Mesendoderm (in vitro differentiated cells): ENCODE results near the gene BRF1.

ENCODE experiments used
- DNase-seq: peaks from one replicate; pipeline ENCODE4 v3.0.0; 2013
- H2AK5ac ChIP-seq: 2 replicates; pipeline ENCODE4 v1.6.1; 2013; ENCODE audit warnings: low read length, inconsistent platforms
- H2BK120ac ChIP-seq: 2 replicates; pipeline ENCODE4 v1.6.1; 2013; ENCODE audit warnings: low read depth, mild to moderate bottlenecking, low read length, moderate library complexity, mixed read lengths
- H2BK15ac ChIP-seq: replicated peaks from 2 replicates; pipeline ENCODE4 v1.6.1; 2013; ENCODE audit warnings: low read depth, mild to moderate bottlenecking, moderate library complexity
- H2BK5ac ChIP-seq: 2 replicates; pipeline ENCODE4 v1.6.1; 2013; ENCODE audit warnings: low read length, inconsistent platforms
- H3K18ac ChIP-seq: 2 replicates; pipeline ENCODE4 v1.6.1; 2013; ENCODE audit warnings: mild to moderate bottlenecking, low read length, mixed read lengths
- H3K23ac ChIP-seq: one replicate; pipeline ENCODE4 v1.6.1; 2013; ENCODE audit warnings: low read length
- H3K27ac ChIP-seq: 2 replicates; pipeline ENCODE4 v1.5.1; 2013; ENCODE audit warnings: low read depth, mild to moderate bottlenecking, inconsistent platforms, low read length, moderate library complexity
- H3K27me3 ChIP-seq: 2 replicates; pipeline ENCODE4 v1.6.1; 2013; ENCODE audit warnings: low read length, control low read depth, mild to moderate bottlenecking, inconsistent platforms; ENCODE audit not compliant: insufficient read depth, poor library complexity
- H3K36me3 ChIP-seq: 2 replicates; pipeline ENCODE4 v1.6.1; 2013; ENCODE audit warnings: low read length, inconsistent platforms; ENCODE audit not compliant: control insufficient read depth, insufficient read depth
- H3K4ac ChIP-seq: one replicate; pipeline ENCODE4 v1.6.1; 2013; ENCODE audit warnings: low read depth, mild to moderate bottlenecking, low read length, moderate library complexity
- H3K4me1 ChIP-seq: 2 replicates; pipeline ENCODE4 v1.6.1; 2013; ENCODE audit warnings: low read depth, low read length, inconsistent platforms; ENCODE audit not compliant: control insufficient read depth
- H3K4me2 ChIP-seq: 2 replicates; pipeline ENCODE4 v1.6.1; 2013; ENCODE audit warnings: low read length
- H3K4me3 ChIP-seq: 2 replicates; pipeline ENCODE4 v1.5.1; 2013; ENCODE audit warnings: mild to moderate bottlenecking, low read length
- H3K56ac ChIP-seq: one replicate; pipeline ENCODE4 v1.6.1; 2013; ENCODE audit warnings: low read length
- H3K79me1 ChIP-seq: 2 replicates; pipeline ENCODE4 v1.6.1; 2013; ENCODE audit warnings: low read length, inconsistent platforms
- H3K79me2 ChIP-seq: 2 replicates; pipeline ENCODE4 v1.6.1; 2013; ENCODE audit warnings: mild to moderate bottlenecking, low read length; ENCODE audit not compliant: control insufficient read depth, insufficient read depth
- H3K9ac ChIP-seq: 2 replicates; pipeline ENCODE4 v1.6.1; 2013; ENCODE audit warnings: low read length, inconsistent platforms
- H4K5ac ChIP-seq: one replicate; pipeline ENCODE4 v1.6.1; 2013; ENCODE audit warnings: low read length
- H4K8ac ChIP-seq: one replicate; pipeline ENCODE4 v1.6.1; 2013; ENCODE audit warnings: low read depth, mild to moderate bottlenecking, control low read depth, low read length, moderate library complexity
- WGBS: extraction: QIAGEN DNeasy Blood & Tissue Kit; methylation state at CpG from one replicate; pipeline ENCODE4 v1.1.7; 2013; ENCODE audit warnings: low lambda C conversion rate, missing lambda C conversion rate; ENCODE audit not compliant: insufficient coverage; ENCODE audit errors: extremely low coverage; 5-methylcytosine and 5-hydroxymethylcytosine counted together

BRF1 gene

GRCh38 chr14:105204931-105205672 lies 95.7 kb downstream of the BRF1 start:
- H4K5ac ChIP-seq, result no peak overlapping the region
- whole genome bisulfite sequencing, result no CpG with 5 or more reads among the region's 21 CpGs

DNA sequence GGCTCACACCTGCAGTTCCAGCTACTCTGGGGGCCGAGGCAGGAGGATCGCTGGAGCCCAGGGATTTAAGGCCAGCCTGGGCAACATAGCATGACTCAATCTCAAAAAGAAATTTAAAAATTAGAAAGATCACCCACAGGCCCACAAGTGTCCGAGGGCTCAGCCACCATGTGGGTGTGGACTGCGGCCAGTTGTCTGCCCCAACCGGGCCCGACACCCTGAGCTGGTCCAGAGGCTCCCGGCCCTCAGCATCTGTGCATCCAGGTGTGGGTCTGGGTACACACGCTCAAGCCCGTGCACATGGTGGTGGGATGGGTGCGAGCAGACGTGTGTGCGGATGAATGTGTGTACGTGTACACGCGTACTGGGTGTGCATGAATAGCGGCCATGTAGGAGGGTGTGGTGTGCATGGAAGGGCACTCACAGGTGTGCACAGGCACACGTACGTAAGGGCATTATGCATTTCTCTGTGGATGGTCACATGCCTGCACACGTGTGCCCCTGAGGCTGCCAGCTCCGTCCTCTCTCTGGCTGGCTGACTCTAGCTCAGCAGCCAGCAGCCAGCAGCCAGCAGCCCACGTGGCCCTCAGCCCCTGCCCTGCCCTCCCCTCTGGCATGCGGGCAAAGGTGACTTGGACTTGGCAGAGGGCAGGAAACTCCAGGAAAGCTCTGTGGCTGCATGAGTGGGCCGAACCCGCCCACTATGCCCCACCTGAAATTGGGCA lies 96.4 kb downstream of the BRF1 start:
- H3K23ac ChIP-seq, result no peak overlapping the region
- no peak overlapping the region for H3K4ac ChIP-seq
- no peak overlapping the region for H3K4me2 ChIP-seq
- no peaks in the 10 kb centered on the region for H3K27me3 ChIP-seq
- WGBS, result no CpG with 5 or more reads among the region's 24 CpGs
- no peak overlapping the region for H3K9ac ChIP-seq
- no peak overlapping the region for H2BK15ac ChIP-seq
- no peak overlapping the region for H3K27ac ChIP-seq
- no peaks in the 10 kb centered on the region for H3K36me3 ChIP-seq
- H3K79me2 ChIP-seq, result no peaks in the 10 kb centered on the region
- H2AK5ac ChIP-seq, result no peak overlapping the region
- no peak overlapping the region for H3K56ac ChIP-seq
- no peak overlapping the region for H3K18ac ChIP-seq
- H3K79me1 ChIP-seq, result no peaks in the 10 kb centered on the region
- H3K4me1 ChIP-seq, result no peaks in the 10 kb centered on the region
- no peak overlapping the region for H2BK5ac ChIP-seq
- no peak overlapping the region for H4K5ac ChIP-seq
- H4K8ac ChIP-seq, result no peak overlapping the region
- no peak overlapping the region for H2BK120ac ChIP-seq
- H3K4me3 ChIP-seq, result no peak overlapping the region
- DNase-seq, result no peak

More at GRCh38 chr14:105204931-105205672, 95.7 kb downstream of the BRF1 start:
- Histone ChIP-seq H2BK15ac (no peak overlapping the region), H4K8ac (no peak overlapping the region), H2BK120ac (no peak overlapping the region), H3K4me2 (no peak overlapping the region), H3K18ac (no peak overlapping the region), H3K4me1 (no peaks in the 10 kb centered on the region), H3K4ac (no peak overlapping the region), H3K79me2 (no peaks in the 10 kb centered on the region), H3K23ac (no peak overlapping the region), H3K27ac (no peak overlapping the region), H3K27me3 (no peaks in the 10 kb centered on the region), H2AK5ac (no peak overlapping the region), H3K56ac (no peak overlapping the region), H3K36me3 (no peaks in the 10 kb centered on the region), H2BK5ac (no peak overlapping the region), H3K4me3 (no peak overlapping the region), H3K79me1 (no peaks in the 10 kb centered on the region), H3K9ac (no peak overlapping the region)
- no peak for DNase-seq

GRCh38 chr14:105203701-105204100 lies 97.1 kb downstream of the BRF1 start:
- Histone ChIP-seq H3K4me2 (no peak overlapping the region), H3K56ac (no peak overlapping the region), H2AK5ac (no peak overlapping the region), H3K27me3 (no peaks in the 10 kb centered on the region), H2BK120ac (no peak overlapping the region), H2BK5ac (no peak overlapping the region), H2BK15ac (no peak overlapping the region), H3K4me3 (no peak overlapping the region), H3K36me3 (no peaks in the 10 kb centered on the region), H4K8ac (no peak overlapping the region), H3K18ac (no peak overlapping the region), H3K23ac (no peak overlapping the region), H4K5ac (no peak overlapping the region), H3K79me1 (no peaks in the 10 kb centered on the region), H3K4me1 (no peaks in the 10 kb centered on the region), H3K79me2 (no peaks in the 10 kb centered on the region), H3K27ac (no peak overlapping the region), H3K4ac (no peak overlapping the region), H3K9ac (no peak overlapping the region)
- no peak for DNase-seq
- WGBS, result no CpG with 5 or more reads among the region's 6 CpGs

- Histone ChIP-seq H2AK5ac (no peak overlapping the region), H3K9ac (no peak overlapping the region), H4K8ac (no peak overlapping the region), H3K36me3 (no peaks in the 10 kb centered on the region), H2BK5ac (no peak overlapping the region), H4K5ac (no peak overlapping the region), H3K79me1 (no peaks in the 10 kb centered on the region), H3K27me3 (no peaks in the 10 kb centered on the region), H3K4me1 (no peaks in the 10 kb centered on the region), H3K4ac (no peak overlapping the region), H3K4me3 (no peak overlapping the region), H3K79me2 (no peaks in the 10 kb centered on the region), H3K56ac (no peak overlapping the region), H2BK15ac (no peak overlapping the region), H3K4me2 (no peak overlapping the region), H2BK120ac (no peak overlapping the region), H3K18ac (no peak overlapping the region), H3K27ac (no peak overlapping the region), H3K23ac (no peak overlapping the region)
- peak; percentile 51 for DNase-seq
- WGBS, result no CpG with 5 or more reads among the region's 18 CpGs
Observed at GRCh38 chr14:105203057-105203531, 97.7 kb downstream of the BRF1 start.

DNA sequence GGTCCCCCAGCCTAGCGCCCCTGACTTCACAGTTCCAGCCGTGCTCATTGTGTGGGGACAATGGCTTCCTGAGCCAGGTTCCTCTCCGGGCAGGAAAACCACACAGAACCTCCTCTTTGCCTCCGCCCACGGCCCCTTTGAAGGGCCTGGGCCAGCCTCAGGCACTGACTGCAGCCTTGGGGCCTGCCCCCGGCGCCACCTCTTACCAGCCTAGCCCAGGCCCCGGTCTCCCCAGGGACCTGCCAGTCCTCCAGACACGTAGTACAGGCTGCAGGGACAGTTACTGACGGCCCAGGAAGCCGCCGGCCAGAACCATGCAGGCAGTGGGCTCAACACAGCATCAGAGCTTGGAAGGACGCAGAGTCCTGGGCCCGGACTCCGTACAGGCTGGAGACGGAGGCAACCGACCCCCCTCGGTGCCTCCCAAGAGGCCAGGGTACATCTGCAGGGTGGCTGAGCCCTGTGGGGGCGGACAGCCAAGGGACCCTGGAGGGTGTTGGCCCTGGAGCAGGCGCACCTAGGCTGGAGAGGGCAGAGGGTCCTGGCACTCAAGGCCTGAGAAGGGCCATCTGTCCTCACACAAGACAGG lies 98.8 kb downstream of the BRF1 start:
- no peak overlapping the region for H3K4me2 ChIP-seq
- H3K4me1 ChIP-seq, result no peaks in the 10 kb centered on the region
- no peak overlapping the region for H3K4ac ChIP-seq
- H3K9ac ChIP-seq, result no peak overlapping the region
- no peak overlapping the region for H3K18ac ChIP-seq
- no peaks in the 10 kb centered on the region for H3K27me3 ChIP-seq
- no peak overlapping the region for H2AK5ac ChIP-seq
- H4K5ac ChIP-seq, result no peak overlapping the region
- H3K27ac ChIP-seq, result no peak overlapping the region
- peak overlapping the region; percentile 19 for H3K56ac ChIP-seq
- no peak for DNase-seq
- H3K4me3 ChIP-seq, result no peak overlapping the region
- no peaks in the 10 kb centered on the region for H3K36me3 ChIP-seq
- no peak overlapping the region for H2BK5ac ChIP-seq
- H2BK120ac ChIP-seq, result no peak overlapping the region
- no peak overlapping the region for H3K23ac ChIP-seq
- H2BK15ac ChIP-seq, result no peak overlapping the region
- H3K79me1 ChIP-seq, result no peaks in the 10 kb centered on the region
- H4K8ac ChIP-seq, result no peak overlapping the region
- H3K79me2 ChIP-seq, result no peaks in the 10 kb centered on the region
- WGBS, result no CpG with 5 or more reads among the region's 20 CpGs
